SK-N-SH treated with all-trans-retinoic acid at 6 μM for 48 hours (cell line): ENCODE measurements around the gene ZNF281.
A peak's percentile ranks its signal among the peaks of the same experiment; 100 is the strongest.

Experiments
- ATAC-seq: fragments of 200-7000 bp; cut with Tn5 transposase; 3 replicates; pipeline ENCODE4 v1.9.1; 2020; ENCODE audit warnings: mild to moderate bottlenecking, moderate library complexity
- ARNTL ChIP-seq: fragments of 450-650 bp; formaldehyde crosslinking; IDR thresholded peaks from 2 replicates; pipeline ENCODE4 v1.5.0; 2020; ENCODE audit warnings: low read depth, mild to moderate bottlenecking, moderate library complexity, borderline replicate concordance
- BACH2 ChIP-seq: fragments of 250-450 bp; sonication (Bioruptor Pico); IDR thresholded peaks from 2 replicates; pipeline ENCODE4 v1.9.0; 2021; ENCODE audit warnings: mild to moderate bottlenecking, borderline replicate concordance
- CSDC2 ChIP-seq: fragments of 250-450 bp; sonication (Bioruptor Pico); IDR thresholded peaks from 2 replicates; pipeline ENCODE4 v1.5.0; 2020; ENCODE audit warnings: mild to moderate bottlenecking, moderate library complexity
- ESRRG ChIP-seq: fragments of 250-450 bp; sonication (Bioruptor Pico); IDR thresholded peaks from 2 replicates; pipeline ENCODE4 v1.6.1; 2021; ENCODE audit warnings: mild to moderate bottlenecking
- GLIS3 ChIP-seq: fragments of 250-450 bp; sonication (Bioruptor Pico); IDR thresholded peaks from 2 replicates; pipeline ENCODE4 v1.5.0; 2020; ENCODE audit warnings: mild to moderate bottlenecking, moderate library complexity
- ISL1 ChIP-seq: fragments of 250-450 bp; sonication (Bioruptor Pico); IDR thresholded peaks from 2 replicates; pipeline ENCODE4 v2.1.2; 2022; ENCODE audit warnings: mild to moderate bottlenecking, moderate library complexity
- OSR1 ChIP-seq: fragments of 250-450 bp; sonication (Bioruptor Pico); IDR thresholded peaks from 2 replicates; pipeline ENCODE4 v1.8.0; 2022; ENCODE audit warnings: moderate library complexity, mild to moderate bottlenecking, inconsistent platforms
- PPARA ChIP-seq: fragments of 250-450 bp; sonication (Bioruptor Pico); IDR thresholded peaks from 2 replicates; pipeline ENCODE4 v1.5.0; 2020; ENCODE audit warnings: mild to moderate bottlenecking, borderline replicate concordance
- RARB ChIP-seq: fragments of 250-450 bp; sonication (Bioruptor Pico); IDR thresholded peaks from 2 replicates; pipeline ENCODE4 v1.8.0; 2021; ENCODE audit warnings: mild to moderate bottlenecking, moderate library complexity
- SNAI2 ChIP-seq: fragments of 250-450 bp; sonication (Bioruptor Pico); IDR thresholded peaks from 2 replicates; pipeline ENCODE4 v1.5.0; 2020; ENCODE audit warnings: mild to moderate bottlenecking, moderate library complexity
- TCF4 ChIP-seq: fragments of 250-450 bp; sonication (Bioruptor Pico); IDR thresholded peaks from 2 replicates; pipeline ENCODE4 v1.8.0; 2021; ENCODE audit warnings: mild to moderate bottlenecking, moderate library complexity, borderline replicate concordance
- TOX ChIP-seq: fragments of 250-450 bp; sonication (Bioruptor Pico); IDR thresholded peaks from 2 replicates; pipeline ENCODE4 v1.8.0; 2021; ENCODE audit warnings: mild to moderate bottlenecking, moderate library complexity, borderline replicate concordance
- ZC3H10 ChIP-seq: fragments of 250-450 bp; sonication (Bioruptor Pico); IDR thresholded peaks from 2 replicates; pipeline ENCODE4 v1.5.1; 2021; ENCODE audit warnings: mild to moderate bottlenecking, moderate library complexity
- ZFP3 ChIP-seq: fragments of 250-450 bp; sonication (Bioruptor Pico); IDR thresholded peaks from 2 replicates; pipeline ENCODE4 v1.5.0; 2020; ENCODE audit warnings: mild to moderate bottlenecking, moderate library complexity
- ZFP30 ChIP-seq: fragments of 450-650 bp; formaldehyde crosslinking; IDR thresholded peaks from 2 replicates; pipeline ENCODE4 v1.5.0; 2022; ENCODE audit warnings: mild to moderate bottlenecking, moderate library complexity
- ZNF565 ChIP-seq: fragments of 450-650 bp; formaldehyde crosslinking; conservative IDR thresholded peaks from 2 replicates; pipeline ENCODE4 v1.5.0; 2020; ENCODE audit warnings: low read depth, mild to moderate bottlenecking, moderate library complexity
- ZNF70 ChIP-seq: fragments of 450-650 bp; formaldehyde crosslinking; IDR thresholded peaks from 2 replicates; pipeline ENCODE4 v1.5.0; 2020; ENCODE audit warnings: mild to moderate bottlenecking, moderate library complexity
- ZNF8 ChIP-seq: fragments of 450-650 bp; formaldehyde crosslinking; IDR thresholded peaks from 2 replicates; pipeline ENCODE4 v1.5.0; 2020; ENCODE audit warnings: mild to moderate bottlenecking, moderate library complexity
- TF ChIP-seq, protein P1 (sequence below): fragments of 250-450 bp; sonication (Bioruptor Pico); IDR thresholded peaks from 2 replicates; pipeline ENCODE4 v1.5.1; 2021; ENCODE audit warnings: mild to moderate bottlenecking, moderate library complexity
- TF ChIP-seq, protein P2 (sequence below): fragments of 250-450 bp; sonication (Bioruptor Pico); IDR thresholded peaks from 2 replicates; pipeline ENCODE4 v1.5.1; 2020; ENCODE audit warnings: low read depth, mild to moderate bottlenecking, moderate library complexity
- TF ChIP-seq, protein P3 (sequence below): fragments of 250-450 bp; sonication (Bioruptor Pico); IDR thresholded peaks from 2 replicates; pipeline ENCODE4 v1.8.0; 2021; ENCODE audit warnings: low read depth, mild to moderate bottlenecking, moderate library complexity, borderline replicate concordance
- TF ChIP-seq, protein P4 (sequence below): fragments of 250-450 bp; sonication (Bioruptor Pico); IDR thresholded peaks from 2 replicates; pipeline ENCODE4 v1.8.0; 2020; ENCODE audit warnings: mild to moderate bottlenecking, moderate library complexity, borderline replicate concordance
- TF ChIP-seq, protein P5 (sequence below): fragments of 250-450 bp; sonication (Bioruptor Pico); IDR thresholded peaks from 2 replicates; pipeline ENCODE4 v1.5.0; 2020; ENCODE audit warnings: mild to moderate bottlenecking, moderate library complexity

The ZNF281 gene

DNA sequence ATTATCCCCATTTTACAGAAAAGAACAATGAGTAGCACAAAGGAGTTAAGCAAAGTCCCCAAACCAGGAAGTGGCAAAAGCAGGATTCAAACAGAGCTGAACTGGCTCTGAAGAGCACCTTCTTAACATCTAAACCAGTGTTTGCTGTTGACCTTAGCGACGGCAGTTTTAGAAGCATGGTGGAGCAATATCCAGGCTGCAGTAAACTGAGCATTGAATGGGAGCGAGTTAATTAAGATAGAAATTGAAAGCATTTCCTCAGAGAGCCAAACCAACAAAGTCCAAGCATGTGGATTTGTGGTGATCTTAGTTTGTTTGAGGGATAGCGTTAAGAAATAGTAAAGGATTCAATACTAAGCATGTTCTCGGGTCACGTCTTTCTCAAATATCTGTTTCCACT, 13.4 kb upstream of the ZNF281 start:
- ATAC-seq: no peak
- TF ChIP-seq ZFP30 (CRISPR knock-in tag): no peak
- no peak for TF ChIP-seq ZNF565 (CRISPR knock-in tag)
- no peak for TF ChIP-seq TOX (CRISPR knock-in tag)
- TF ChIP-seq ZFP3: no peak
- no peak for TF ChIP-seq CSDC2 (CRISPR knock-in tag)
- no peak for TF ChIP-seq GLIS3 (CRISPR knock-in tag)
- no peak for TF ChIP-seq OSR1 (CRISPR knock-in tag)

DNA sequence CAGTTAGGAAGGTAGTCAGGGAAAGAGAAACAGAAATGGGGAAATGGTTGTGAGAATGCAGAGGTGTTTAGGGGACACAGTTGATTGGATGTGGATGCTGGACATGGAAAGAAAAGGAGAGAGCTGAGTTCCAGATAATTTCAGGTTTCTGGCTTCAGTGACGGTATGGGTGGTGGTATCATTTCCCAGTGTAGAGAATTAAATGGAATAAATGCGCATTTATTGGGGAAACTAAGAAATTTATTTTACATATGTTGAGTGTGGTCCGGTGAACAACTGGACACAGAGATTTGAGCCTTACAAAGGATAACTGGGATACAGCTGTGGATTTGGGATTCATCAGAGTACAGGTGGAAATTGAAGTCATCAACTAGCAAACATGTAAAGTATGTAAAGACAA, 12.4 kb upstream of the ZNF281 start:
- ATAC-seq: no peak
- no peak for TF ChIP-seq RARB (CRISPR knock-in tag)
- no peak for TF ChIP-seq PPARA
- TF ChIP-seq ZFP30 (CRISPR knock-in tag): no peak
- no peak for TF ChIP-seq SNAI2
- no peak for TF ChIP-seq ESRRG (CRISPR knock-in tag)
- no peak for TF ChIP-seq TCF4 (CRISPR knock-in tag)
- TF ChIP-seq BACH2 (CRISPR knock-in tag): no peak
- TF ChIP-seq, protein P1, sequence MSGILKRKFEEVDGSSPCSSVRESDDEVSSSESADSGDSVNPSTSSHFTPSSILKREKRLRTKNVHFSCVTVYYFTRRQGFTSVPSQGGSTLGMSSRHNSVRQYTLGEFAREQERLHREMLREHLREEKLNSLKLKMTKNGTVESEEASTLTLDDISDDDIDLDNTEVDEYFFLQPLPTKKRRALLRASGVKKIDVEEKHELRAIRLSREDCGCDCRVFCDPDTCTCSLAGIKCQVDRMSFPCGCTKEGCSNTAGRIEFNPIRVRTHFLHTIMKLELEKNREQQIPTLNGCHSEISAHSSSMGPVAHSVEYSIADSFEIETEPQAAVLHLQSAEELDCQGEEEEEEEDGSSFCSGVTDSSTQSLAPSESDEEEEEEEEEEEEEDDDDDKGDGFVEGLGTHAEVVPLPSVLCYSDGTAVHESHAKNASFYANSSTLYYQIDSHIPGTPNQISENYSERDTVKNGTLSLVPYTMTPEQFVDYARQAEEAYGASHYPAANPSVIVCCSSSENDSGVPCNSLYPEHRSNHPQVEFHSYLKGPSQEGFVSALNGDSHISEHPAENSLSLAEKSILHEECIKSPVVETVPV (CRISPR knock-in tag): no peak
- TF ChIP-seq ZFP3: no peak
- no peak for TF ChIP-seq ZNF8 (CRISPR knock-in tag)
- TF ChIP-seq ARNTL (CRISPR knock-in tag): no peak
- TF ChIP-seq GLIS3 (CRISPR knock-in tag): no peak
- TF ChIP-seq ZNF565 (CRISPR knock-in tag): no peak
- TF ChIP-seq, protein P2, sequence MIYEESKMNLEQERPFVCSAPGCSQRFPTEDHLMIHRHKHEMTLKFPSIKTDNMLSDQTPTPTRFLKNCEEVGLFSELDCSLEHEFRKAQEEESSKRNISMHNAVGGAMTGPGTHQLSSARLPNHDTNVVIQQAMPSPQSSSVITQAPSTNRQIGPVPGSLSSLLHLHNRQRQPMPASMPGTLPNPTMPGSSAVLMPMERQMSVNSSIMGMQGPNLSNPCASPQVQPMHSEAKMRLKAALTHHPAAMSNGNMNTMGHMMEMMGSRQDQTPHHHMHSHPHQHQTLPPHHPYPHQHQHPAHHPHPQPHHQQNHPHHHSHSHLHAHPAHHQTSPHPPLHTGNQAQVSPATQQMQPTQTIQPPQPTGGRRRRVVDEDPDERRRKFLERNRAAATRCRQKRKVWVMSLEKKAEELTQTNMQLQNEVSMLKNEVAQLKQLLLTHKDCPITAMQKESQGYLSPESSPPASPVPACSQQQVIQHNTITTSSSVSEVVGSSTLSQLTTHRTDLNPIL (CRISPR knock-in tag): no peak
- TF ChIP-seq ISL1: no peak
- no peak for TF ChIP-seq ZC3H10 (CRISPR knock-in tag)
- no peak for TF ChIP-seq TOX (CRISPR knock-in tag)
- TF ChIP-seq, protein P3, sequence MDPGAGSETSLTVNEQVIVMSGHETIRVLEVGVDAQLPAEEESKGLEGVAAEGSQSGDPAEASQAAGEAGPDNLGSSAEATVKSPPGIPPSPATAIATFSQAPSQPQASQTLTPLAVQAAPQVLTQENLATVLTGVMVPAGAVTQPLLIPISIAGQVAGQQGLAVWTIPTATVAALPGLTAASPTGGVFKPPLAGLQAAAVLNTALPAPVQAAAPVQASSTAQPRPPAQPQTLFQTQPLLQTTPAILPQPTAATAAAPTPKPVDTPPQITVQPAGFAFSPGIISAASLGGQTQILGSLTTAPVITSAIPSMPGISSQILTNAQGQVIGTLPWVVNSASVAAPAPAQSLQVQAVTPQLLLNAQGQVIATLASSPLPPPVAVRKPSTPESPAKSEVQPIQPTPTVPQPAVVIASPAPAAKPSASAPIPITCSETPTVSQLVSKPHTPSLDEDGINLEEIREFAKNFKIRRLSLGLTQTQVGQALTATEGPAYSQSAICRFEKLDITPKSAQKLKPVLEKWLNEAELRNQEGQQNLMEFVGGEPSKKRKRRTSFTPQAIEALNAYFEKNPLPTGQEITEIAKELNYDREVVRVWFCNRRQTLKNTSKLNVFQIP: no peak
- TF ChIP-seq CSDC2 (CRISPR knock-in tag): no peak
- no peak for TF ChIP-seq ZNF70

DNA sequence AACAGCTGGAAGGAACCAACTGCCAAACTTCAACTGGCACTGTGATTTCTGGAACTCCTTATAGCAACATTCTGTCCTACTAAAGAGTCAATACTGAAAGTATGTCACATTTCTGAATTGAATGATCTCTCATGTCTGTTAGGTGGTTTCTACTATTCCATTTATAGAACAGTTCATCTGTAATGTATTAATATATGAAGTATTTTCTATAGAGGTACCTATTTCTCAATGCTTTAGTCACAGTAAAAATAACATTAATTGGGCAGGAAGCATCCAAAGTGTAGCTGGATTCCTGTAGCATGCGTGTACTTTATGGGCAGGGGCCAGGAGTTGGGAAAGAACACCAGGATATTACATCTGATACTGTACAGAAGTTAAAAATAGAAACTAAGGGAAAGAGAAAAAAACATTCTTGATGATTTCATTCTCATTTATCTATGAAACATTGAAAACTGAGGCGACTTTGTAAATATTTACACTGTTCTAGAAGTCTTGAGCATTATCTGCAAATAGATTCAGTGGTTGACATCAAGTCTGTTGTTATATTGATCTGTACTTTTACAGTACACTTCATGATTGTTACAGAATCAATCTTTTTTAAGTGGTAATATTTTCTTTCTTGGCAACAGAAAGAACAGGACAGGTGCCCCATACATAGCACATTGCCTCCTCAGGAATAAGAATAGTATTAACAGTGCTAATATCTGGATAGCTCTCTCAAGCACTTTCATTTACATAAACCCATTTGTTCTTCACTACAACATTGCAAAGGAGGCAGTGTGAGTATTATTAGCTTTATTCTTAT, 6.2 kb upstream of the ZNF281 start:
- peak; percentile 96 for ATAC-seq
- TF ChIP-seq ZNF8 (CRISPR knock-in tag) (no peak), TOX (CRISPR knock-in tag) (0 out of 2 replicates have a peak, but pooled peaks have one; percentile 47), ZC3H10 (CRISPR knock-in tag) (no peak), ZFP30 (CRISPR knock-in tag) (no peak)
- TF ChIP-seq, protein P3: no peak

DNA sequence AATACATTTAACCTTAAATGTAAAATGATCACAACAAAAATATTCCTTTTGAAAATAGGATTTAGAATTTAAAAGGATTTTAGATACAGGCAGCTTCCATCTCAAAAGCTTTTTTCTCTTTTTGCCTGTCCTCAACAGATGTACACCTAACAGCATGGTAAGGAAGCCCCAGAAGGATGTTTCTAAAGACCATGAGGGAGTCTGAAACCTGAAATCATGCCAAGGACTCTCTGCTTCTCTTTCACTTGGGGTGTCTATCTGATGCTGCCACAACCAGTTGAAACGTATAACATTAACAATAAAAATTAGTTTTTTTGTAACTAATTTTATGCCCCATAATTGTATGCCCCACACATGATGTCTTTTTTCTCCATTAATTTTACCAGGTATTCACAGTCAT, 5.4 kb upstream of the ZNF281 start:
- peak; percentile 9; the same call in 2 of the 3 replicates for ATAC-seq
- TF ChIP-seq ARNTL (CRISPR knock-in tag) (no peak), TCF4 (CRISPR knock-in tag) (no peak), ZNF8 (CRISPR knock-in tag) (no peak), OSR1 (CRISPR knock-in tag) (no peak), CSDC2 (CRISPR knock-in tag) (no peak), TOX (CRISPR knock-in tag) (no peak)
- TF ChIP-seq, protein P3: no peak
- TF ChIP-seq, protein P4, sequence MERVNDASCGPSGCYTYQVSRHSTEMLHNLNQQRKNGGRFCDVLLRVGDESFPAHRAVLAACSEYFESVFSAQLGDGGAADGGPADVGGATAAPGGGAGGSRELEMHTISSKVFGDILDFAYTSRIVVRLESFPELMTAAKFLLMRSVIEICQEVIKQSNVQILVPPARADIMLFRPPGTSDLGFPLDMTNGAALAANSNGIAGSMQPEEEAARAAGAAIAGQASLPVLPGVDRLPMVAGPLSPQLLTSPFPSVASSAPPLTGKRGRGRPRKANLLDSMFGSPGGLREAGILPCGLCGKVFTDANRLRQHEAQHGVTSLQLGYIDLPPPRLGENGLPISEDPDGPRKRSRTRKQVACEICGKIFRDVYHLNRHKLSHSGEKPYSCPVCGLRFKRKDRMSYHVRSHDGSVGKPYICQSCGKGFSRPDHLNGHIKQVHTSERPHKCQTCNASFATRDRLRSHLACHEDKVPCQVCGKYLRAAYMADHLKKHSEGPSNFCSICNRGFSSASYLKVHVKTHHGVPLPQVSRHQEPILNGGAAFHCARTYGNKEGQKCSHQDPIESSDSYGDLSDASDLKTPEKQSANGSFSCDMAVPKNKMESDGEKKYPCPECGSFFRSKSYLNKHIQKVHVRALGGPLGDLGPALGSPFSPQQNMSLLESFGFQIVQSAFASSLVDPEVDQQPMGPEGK (CRISPR knock-in tag): no peak
- TF ChIP-seq, protein P5, sequence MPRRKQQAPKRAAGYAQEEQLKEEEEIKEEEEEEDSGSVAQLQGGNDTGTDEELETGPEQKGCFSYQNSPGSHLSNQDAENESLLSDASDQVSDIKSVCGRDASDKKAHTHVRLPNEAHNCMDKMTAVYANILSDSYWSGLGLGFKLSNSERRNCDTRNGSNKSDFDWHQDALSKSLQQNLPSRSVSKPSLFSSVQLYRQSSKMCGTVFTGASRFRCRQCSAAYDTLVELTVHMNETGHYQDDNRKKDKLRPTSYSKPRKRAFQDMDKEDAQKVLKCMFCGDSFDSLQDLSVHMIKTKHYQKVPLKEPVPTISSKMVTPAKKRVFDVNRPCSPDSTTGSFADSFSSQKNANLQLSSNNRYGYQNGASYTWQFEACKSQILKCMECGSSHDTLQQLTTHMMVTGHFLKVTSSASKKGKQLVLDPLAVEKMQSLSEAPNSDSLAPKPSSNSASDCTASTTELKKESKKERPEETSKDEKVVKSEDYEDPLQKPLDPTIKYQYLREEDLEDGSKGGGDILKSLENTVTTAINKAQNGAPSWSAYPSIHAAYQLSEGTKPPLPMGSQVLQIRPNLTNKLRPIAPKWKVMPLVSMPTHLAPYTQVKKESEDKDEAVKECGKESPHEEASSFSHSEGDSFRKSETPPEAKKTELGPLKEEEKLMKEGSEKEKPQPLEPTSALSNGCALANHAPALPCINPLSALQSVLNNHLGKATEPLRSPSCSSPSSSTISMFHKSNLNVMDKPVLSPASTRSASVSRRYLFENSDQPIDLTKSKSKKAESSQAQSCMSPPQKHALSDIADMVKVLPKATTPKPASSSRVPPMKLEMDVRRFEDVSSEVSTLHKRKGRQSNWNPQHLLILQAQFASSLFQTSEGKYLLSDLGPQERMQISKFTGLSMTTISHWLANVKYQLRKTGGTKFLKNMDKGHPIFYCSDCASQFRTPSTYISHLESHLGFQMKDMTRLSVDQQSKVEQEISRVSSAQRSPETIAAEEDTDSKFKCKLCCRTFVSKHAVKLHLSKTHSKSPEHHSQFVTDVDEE (CRISPR knock-in tag): no peak
- TF ChIP-seq, all 23 proteins: peak for 0
